HepG2 (cell line): ENCODE results near the gene PURB. TPM values are rescaled to one million over a fixed set of nuclear protein-coding genes. Genes with fewer than 3 reads are reported as not detected.

Experiments
- ARNTL ChIP-seq: sonication (generic); formaldehyde crosslinking; IDR thresholded peaks from 2 replicates; pipeline ENCODE4 v1.4.0; 2020; ENCODE audit warnings: mild to moderate bottlenecking, missing genetic modification reagents
- CBX1 ChIP-seq: IDR thresholded peaks from one replicate; pipeline ENCODE4 v1.6.1; 2016; ENCODE audit warnings: antibody characterized with exemption, low read depth
- HMGXB3 ChIP-seq: sonication (generic); formaldehyde crosslinking; IDR thresholded peaks from 2 replicates; pipeline ENCODE4 v1.4.0; 2020; ENCODE audit warnings: missing genetic modification reagents, borderline replicate concordance
- JDP2 ChIP-seq: sonication (generic); formaldehyde crosslinking; IDR thresholded peaks from 2 replicates; pipeline ENCODE4 v1.8.1; 2022; ENCODE audit warnings: missing genetic modification reagents, borderline replicate concordance
- KDM5B ChIP-seq: sonication (generic); formaldehyde crosslinking; IDR thresholded peaks from 2 replicates; pipeline ENCODE4 v1.4.0; 2020; ENCODE audit warnings: missing genetic modification reagents, mild to moderate bottlenecking, borderline replicate concordance
- MXD3 ChIP-seq: IDR thresholded peaks from 2 replicates; pipeline ENCODE4 v1.6.1; 2016; ENCODE audit warnings: mild to moderate bottlenecking, missing biosample characterization, missing genetic modification reagents
- NBN ChIP-seq: fragments of 450-650 bp; conservative IDR thresholded peaks from 2 replicates; pipeline ENCODE4 v1.6.1; 2017
- PHF5A ChIP-seq: IDR thresholded peaks from one replicate; pipeline ENCODE4 v1.6.1; 2018; ENCODE audit warnings: low read depth, missing genetic modification reagents; ENCODE audit not compliant: unreplicated experiment
- SAP130 ChIP-seq: IDR thresholded peaks from 2 replicates; pipeline ENCODE4 v1.6.1; 2016; ENCODE audit warnings: low read depth
- SRSF9 ChIP-seq: fragments of 200-400 bp; formaldehyde crosslinking; IDR thresholded peaks from 2 replicates; pipeline ENCODE4 v1.6.1; 2018; ENCODE audit warnings: borderline replicate concordance, mild to moderate bottlenecking, low read depth, low read length; ENCODE audit not compliant: insufficient read depth, poor library complexity, severe bottlenecking
- ZFP62 ChIP-seq: sonication (generic); formaldehyde crosslinking; IDR thresholded peaks from 2 replicates; pipeline ENCODE4 v1.4.0; 2020; ENCODE audit warnings: missing genetic modification reagents
- ZIK1 ChIP-seq: sonication (generic); formaldehyde crosslinking; IDR thresholded peaks from 2 replicates; pipeline ENCODE4 v1.5.0; 2020; ENCODE audit warnings: mild to moderate bottlenecking, low read depth, missing genetic modification reagents, borderline replicate concordance
- ZNF10 ChIP-seq: sonication (generic); formaldehyde crosslinking; IDR thresholded peaks from 2 replicates; pipeline ENCODE4 v1.4.0; 2020; ENCODE audit warnings: mild to moderate bottlenecking, low read depth, missing genetic modification reagents, borderline replicate concordance
- ZNF274 ChIP-seq: sonication (generic); formaldehyde crosslinking; IDR thresholded peaks from 2 replicates; pipeline ENCODE4 v1.5.1; 2020; ENCODE audit warnings: mild to moderate bottlenecking, missing genetic modification reagents
- ZNF326 ChIP-seq: sonication (generic); formaldehyde crosslinking; IDR thresholded peaks from 2 replicates; pipeline ENCODE4 v1.4.0; 2020; ENCODE audit warnings: missing genetic modification reagents, borderline replicate concordance
- ZNF703 ChIP-seq: sonication (generic); formaldehyde crosslinking; IDR thresholded peaks from 2 replicates; pipeline ENCODE4 v1.5.1; 2020; ENCODE audit warnings: missing genetic modification reagents, mild to moderate bottlenecking, moderate library complexity, borderline replicate concordance
- ZNF770 ChIP-seq: sonication (generic); formaldehyde crosslinking; IDR thresholded peaks from 2 replicates; pipeline ENCODE4 v1.5.0; 2020; ENCODE audit warnings: mild to moderate bottlenecking, missing genetic modification reagents
- ZNF839 ChIP-seq: sonication (generic); formaldehyde crosslinking; IDR thresholded peaks from 2 replicates; pipeline ENCODE4 v1.4.0; 2020; ENCODE audit warnings: missing genetic modification reagents, mild to moderate bottlenecking, borderline replicate concordance
- polyA plus RNA-seq, 8 experiments: library from polyadenylated mRNA; depleted of rRNA in 3 of 8; stranded (reverse) in 7 of 8; unstranded in 1 of 8; fragments of >200 nt; fragmentation: Illumina TruSeq in 4 of 8; extraction: Trizol in 4 of 8; gene quantifications; 2 replicates each; pipeline versions ENCODE4 v1.2.1 to v1.2.3, GENCODE V29; 2011 to 2016; ENCODE audit warnings: low read depth in 4 of 8, missing spikeins in 1 of 8, mixed read lengths in 1 of 8; ENCODE audit not compliant: insufficient read depth in 1 of 8
- total RNA-seq, 5 experiments: library from RNA; depleted of rRNA; stranded (reverse); fragments of >200 nt; fragmentation: Illumina TruSeq; extraction: Trizol; gene quantifications; 2 replicates each; pipeline ENCODE4 v1.2.3, GENCODE V29; 2016; ENCODE audit warnings: low read depth in 1 of 5
- TF ChIP-seq, protein P1 (sequence below): IDR thresholded peaks from 2 replicates; pipeline ENCODE4 v1.6.1; 2016; ENCODE audit warnings: missing compliant biosample characterization, missing genetic modification reagents, borderline replicate concordance

Gene PURB
- total and polyA plus RNA-seq, 2 of the 13 experiments (the other 11 are each of a cell fraction or from before 2014, with no cell fraction given), result 2.3 to 4.3 TPM

DNA sequence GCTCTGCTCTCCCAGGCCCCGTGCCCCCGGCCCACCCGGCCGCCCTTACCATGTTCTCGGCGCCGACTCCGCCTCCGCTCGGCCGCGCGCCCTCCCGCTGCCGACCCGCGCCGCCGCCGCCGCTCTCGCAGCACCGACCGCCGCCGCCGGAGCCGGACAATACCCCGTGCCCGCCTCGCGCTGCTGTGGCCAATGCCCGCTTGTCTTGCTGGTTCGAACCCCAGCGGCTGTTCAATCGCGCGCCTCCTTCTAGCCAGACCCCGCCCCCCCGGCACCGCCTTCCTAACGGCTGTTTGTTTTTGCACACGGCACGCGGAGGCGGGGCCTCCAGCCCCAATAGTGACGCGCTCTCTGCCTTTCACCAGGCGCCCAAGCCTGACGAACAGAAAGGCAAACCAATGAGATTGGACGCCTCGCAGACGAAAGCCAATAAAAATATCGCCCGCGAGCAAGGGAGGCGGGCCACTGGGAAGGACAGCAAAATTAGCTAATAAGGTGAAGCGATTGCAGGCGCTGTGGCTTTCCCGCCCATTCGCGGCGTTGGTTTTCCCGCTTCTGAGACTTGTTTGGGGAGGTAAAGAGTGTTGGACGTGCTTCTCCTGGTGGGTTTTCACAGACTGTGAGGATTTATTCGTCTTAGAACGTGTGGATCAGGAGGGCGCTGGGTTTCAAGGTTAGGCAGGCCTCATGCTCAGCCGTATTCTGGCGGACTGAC is 37.3 kb downstream of the PURB start, which contains the start of gene H2AZ2 (continued):
- TF ChIP-seq MXD3 (CRISPR knock-in tag) (peak; percentile 77; the same call in 1 of the 2 replicates), SRSF9 (no peak), CBX1 (no peak), HMGXB3 (peak; percentile 99), ZNF770 (no peak), KDM5B (CRISPR knock-in tag) (peak; percentile 33; the same call in 1 of the 2 replicates), ZNF326 (CRISPR knock-in tag) (no peak), SAP130 (CRISPR knock-in tag) (peak; percentile 43), ZNF839 (CRISPR knock-in tag) (no peak), NBN (no peak), ZIK1 (CRISPR knock-in tag) (no peak), ZNF10 (CRISPR knock-in tag) (no peak), ARNTL (CRISPR knock-in tag) (no peak), ZFP62 (CRISPR knock-in tag) (no peak), ZNF703 (no peak), PHF5A (CRISPR knock-in tag) (no peak), JDP2 (no peak), ZNF274 (no peak)
- TF ChIP-seq, protein P1, sequence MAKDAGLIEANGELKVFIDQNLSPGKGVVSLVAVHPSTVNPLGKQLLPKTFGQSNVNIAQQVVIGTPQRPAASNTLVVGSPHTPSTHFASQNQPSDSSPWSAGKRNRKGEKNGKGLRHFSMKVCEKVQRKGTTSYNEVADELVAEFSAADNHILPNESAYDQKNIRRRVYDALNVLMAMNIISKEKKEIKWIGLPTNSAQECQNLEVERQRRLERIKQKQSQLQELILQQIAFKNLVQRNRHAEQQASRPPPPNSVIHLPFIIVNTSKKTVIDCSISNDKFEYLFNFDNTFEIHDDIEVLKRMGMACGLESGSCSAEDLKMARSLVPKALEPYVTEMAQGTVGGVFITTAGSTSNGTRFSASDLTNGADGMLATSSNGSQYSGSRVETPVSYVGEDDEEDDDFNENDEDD (CRISPR knock-in tag), result peak; percentile 96
